Measurements from ENCODE around the gene HOXA2.

The HOXA2 gene

GRCh38 chr7:27094304-27095049, 8.0 kb downstream of the HOXA2 start:
- H3K9ac ChIP-seq (ENCODE audit: low read length) = no peak overlapping the region
- H3K27ac ChIP-seq (ENCODE audit: low read depth, low read length) = no peak overlapping the region
- H3K36me3 ChIP-seq (ENCODE audit: control insufficient read depth, insufficient read depth, low read length) = no peaks in the 10 kb centered on the region
- H3K27me3 ChIP-seq (ENCODE audit: control insufficient read depth, insufficient read depth, low read length) = no peaks in the 10 kb centered on the region
- peaks cover 16% of the 10 kb centered on the region for H3K4me1 ChIP-seq (ENCODE audit: control insufficient read depth, insufficient read depth, low read length)
- no peak overlapping the region for H3K4me3 ChIP-seq (ENCODE audit: low read length)

GRCh38 chr7:27093184-27093895, 9.1 kb downstream of the HOXA2 start:
- H3K27ac ChIP-seq (ENCODE audit: low read depth, low read length) = no peak overlapping the region
- no peak overlapping the region for H3K9ac ChIP-seq (ENCODE audit: low read length)
- no peak overlapping the region for H3K4me3 ChIP-seq (ENCODE audit: low read length)
- no peaks in the 10 kb centered on the region for H3K36me3 ChIP-seq (ENCODE audit: control insufficient read depth, insufficient read depth, low read length)
- H3K27me3 ChIP-seq (ENCODE audit: control insufficient read depth, insufficient read depth, low read length) = no peaks in the 10 kb centered on the region
- H3K4me1 ChIP-seq (ENCODE audit: control insufficient read depth, insufficient read depth, low read length) = peaks cover 12% of the 10 kb centered on the region

- Histone ChIP-seq H3K27ac (ENCODE audit: low read depth, low read length) (no peak overlapping the region), H3K9ac (ENCODE audit: low read length) (no peak overlapping the region), H3K4me3 (ENCODE audit: low read length) (no peak overlapping the region), H3K36me3 (ENCODE audit: control insufficient read depth, insufficient read depth, low read length) (no peaks in the 10 kb centered on the region), H3K27me3 (ENCODE audit: control insufficient read depth, insufficient read depth, low read length) (peaks cover 4% of the 10 kb centered on the region), H3K4me1 (ENCODE audit: control insufficient read depth, insufficient read depth, low read length) (peaks cover 8% of the 10 kb centered on the region)
These were observed 9.7 kb downstream of the HOXA2 start for GRCh38 chr7:27092819-27093110.

- no peak overlapping the region for H3K9ac ChIP-seq (ENCODE audit: low read length)
- peaks cover 2% of the 10 kb centered on the region for H3K4me1 ChIP-seq (ENCODE audit: control insufficient read depth, insufficient read depth, low read length)
- H3K36me3 ChIP-seq (ENCODE audit: control insufficient read depth, insufficient read depth, low read length) = no peaks in the 10 kb centered on the region
- H3K4me3 ChIP-seq (ENCODE audit: low read length) = no peak overlapping the region
- H3K27me3 ChIP-seq (ENCODE audit: control insufficient read depth, insufficient read depth, low read length) = peaks cover 8% of the 10 kb centered on the region
- no peak overlapping the region for H3K27ac ChIP-seq (ENCODE audit: low read depth, low read length)
These were observed 10.3 kb downstream of the HOXA2 start for GRCh38 chr7:27091941-27092818.

DNA sequence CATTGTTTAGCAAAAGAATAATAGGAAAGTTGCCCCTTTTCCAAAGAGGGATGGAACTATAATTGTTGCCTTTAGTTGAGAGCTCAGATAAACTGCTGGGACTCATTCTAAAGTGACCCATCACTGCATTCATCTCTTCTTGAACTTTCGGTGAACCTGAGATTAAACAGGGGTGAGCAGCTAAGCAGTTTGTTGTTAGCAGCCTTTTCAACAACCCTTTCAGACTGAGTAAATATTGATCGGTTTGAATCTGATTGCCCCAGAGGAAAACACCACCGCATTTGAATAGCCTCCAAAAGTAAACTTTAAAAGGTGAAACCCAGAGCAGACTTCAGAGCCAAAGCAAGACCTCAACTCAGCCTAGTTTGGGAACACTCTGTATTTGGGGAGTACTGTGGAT, 11.4 kb downstream of the HOXA2 start:
- peaks cover 8% of the 10 kb centered on the region for H3K27me3 ChIP-seq (ENCODE audit: control insufficient read depth, insufficient read depth, low read length)
- no peaks in the 10 kb centered on the region for H3K36me3 ChIP-seq (ENCODE audit: control insufficient read depth, insufficient read depth, low read length)
- H3K27ac ChIP-seq (ENCODE audit: low read depth, low read length) = no peak overlapping the region
- no peak overlapping the region for H3K4me3 ChIP-seq (ENCODE audit: low read length)
- no peaks in the 10 kb centered on the region for H3K4me1 ChIP-seq (ENCODE audit: control insufficient read depth, insufficient read depth, low read length)
- H3K9ac ChIP-seq (ENCODE audit: low read length) = no peak overlapping the region

GRCh38 chr7:27088002-27088922, 14.2 kb downstream of the HOXA2 start:
- no peaks in the 10 kb centered on the region for H3K4me1 ChIP-seq (ENCODE audit: control insufficient read depth, insufficient read depth, low read length)
- H3K27ac ChIP-seq (ENCODE audit: low read depth, low read length) = no peak overlapping the region
- no peak overlapping the region for H3K4me3 ChIP-seq (ENCODE audit: low read length)
- H3K36me3 ChIP-seq (ENCODE audit: control insufficient read depth, insufficient read depth, low read length) = no peaks in the 10 kb centered on the region
- H3K9ac ChIP-seq (ENCODE audit: low read length) = no peak overlapping the region
- H3K27me3 ChIP-seq (ENCODE audit: control insufficient read depth, insufficient read depth, low read length) = peaks cover 8% of the 10 kb centered on the region

- no peak overlapping the region for H3K9ac ChIP-seq (ENCODE audit: low read length)
- H3K4me1 ChIP-seq (ENCODE audit: control insufficient read depth, insufficient read depth, low read length) = no peaks in the 10 kb centered on the region
- H3K36me3 ChIP-seq (ENCODE audit: control insufficient read depth, insufficient read depth, low read length) = no peaks in the 10 kb centered on the region
- H3K27me3 ChIP-seq (ENCODE audit: control insufficient read depth, insufficient read depth, low read length) = peaks cover 8% of the 10 kb centered on the region
- no peak overlapping the region for H3K27ac ChIP-seq (ENCODE audit: low read depth, low read length)
- no peak overlapping the region for H3K4me3 ChIP-seq (ENCODE audit: low read length)
These were observed 18.8 kb downstream of the HOXA2 start for GRCh38 chr7:27083646-27084045.

- no peaks in the 10 kb centered on the region for H3K36me3 ChIP-seq (ENCODE audit: control insufficient read depth, insufficient read depth, low read length)
These were observed 20.3 kb downstream of the HOXA2 start for GRCh38 chr7:27082171-27082570.

DNA sequence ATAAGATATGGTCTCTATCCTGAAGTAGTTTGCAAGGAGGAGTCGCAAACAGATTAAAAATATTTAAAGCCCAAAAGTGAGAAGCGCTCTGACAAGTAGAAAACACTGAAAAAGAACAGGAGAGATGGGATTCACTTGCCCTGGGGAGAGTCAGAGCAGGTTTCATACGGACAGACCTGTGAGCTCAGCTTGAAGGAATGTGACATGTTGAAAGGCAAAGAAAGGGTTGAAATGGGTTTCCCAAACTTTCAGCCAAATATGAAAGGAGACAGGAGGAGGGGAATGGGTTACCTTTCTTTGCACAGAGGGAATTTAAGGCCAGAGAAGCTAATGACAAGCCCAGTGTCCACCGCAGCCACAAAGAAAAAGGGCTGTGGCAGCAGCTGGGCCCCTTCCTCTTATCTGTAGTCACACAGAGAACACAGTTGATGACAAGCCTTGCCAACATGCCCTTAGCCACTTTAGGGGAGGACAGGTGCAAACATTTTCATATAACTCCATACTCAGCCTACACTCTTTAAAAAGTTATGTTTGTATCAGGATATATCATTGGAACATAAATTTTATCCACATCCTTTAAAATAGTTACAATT, 21.5 kb downstream of the HOXA2 start:
- Histone ChIP-seq H3K4me3 (ENCODE audit: low read length) (no peak overlapping the region), H3K36me3 (ENCODE audit: control insufficient read depth, insufficient read depth, low read length) (no peaks in the 10 kb centered on the region), H3K27me3 (ENCODE audit: control insufficient read depth, insufficient read depth, low read length) (no peaks in the 10 kb centered on the region), H3K9ac (ENCODE audit: low read length) (no peak overlapping the region), H3K27ac (ENCODE audit: low read depth, low read length) (no peak overlapping the region), H3K4me1 (ENCODE audit: control insufficient read depth, insufficient read depth, low read length) (no peaks in the 10 kb centered on the region)

More at GRCh38 chr7:27082171-27082570, 20.3 kb downstream of the HOXA2 start:
- Histone ChIP-seq H3K4me1 (ENCODE audit: control insufficient read depth, insufficient read depth, low read length) (no peaks in the 10 kb centered on the region), H3K9ac (ENCODE audit: low read length) (no peak overlapping the region), H3K4me3 (ENCODE audit: low read length) (no peak overlapping the region), H3K27ac (ENCODE audit: low read depth, low read length) (no peak overlapping the region), H3K27me3 (ENCODE audit: control insufficient read depth, insufficient read depth, low read length) (no peaks in the 10 kb centered on the region)

DNA sequence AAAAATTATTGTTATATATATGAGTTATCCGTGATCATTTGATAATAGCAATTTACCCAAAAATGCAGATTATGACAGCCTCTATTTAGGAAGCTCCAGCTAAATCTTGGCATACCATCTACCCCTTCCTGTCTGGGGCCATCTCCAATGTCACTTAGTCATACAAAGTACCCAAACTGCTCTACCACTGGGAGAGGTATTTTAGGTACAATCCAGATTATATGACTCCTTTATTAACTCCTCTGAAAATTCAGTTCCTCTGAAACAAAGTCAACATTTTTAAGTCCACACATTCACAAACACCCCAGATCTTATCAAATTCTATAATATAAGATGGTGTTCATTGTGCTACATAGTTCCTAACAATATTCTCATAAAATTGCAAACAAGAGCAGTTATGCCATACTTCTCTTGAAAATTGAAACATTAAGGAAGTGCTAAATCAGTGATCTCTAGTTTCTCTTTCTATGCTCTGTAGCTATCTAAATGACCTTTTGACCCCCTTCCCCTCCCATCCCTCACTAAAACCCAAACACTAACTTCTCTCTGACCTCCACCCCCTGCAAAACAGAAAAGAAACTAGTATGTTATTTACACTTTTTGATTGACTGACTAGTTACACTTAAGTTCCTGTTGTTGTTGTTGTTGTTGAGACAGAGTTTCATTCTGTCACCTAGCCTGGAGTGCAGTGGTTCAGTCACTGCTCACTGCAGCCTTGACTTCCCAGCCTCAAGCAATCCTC, 23.1 kb downstream of the HOXA2 start:
- Histone ChIP-seq H3K9ac (ENCODE audit: low read length) (no peak overlapping the region), H3K4me1 (ENCODE audit: control insufficient read depth, insufficient read depth, low read length) (no peaks in the 10 kb centered on the region), H3K27ac (ENCODE audit: low read depth, low read length) (no peak overlapping the region), H3K36me3 (ENCODE audit: control insufficient read depth, insufficient read depth, low read length) (no peaks in the 10 kb centered on the region), H3K27me3 (ENCODE audit: control insufficient read depth, insufficient read depth, low read length) (no peaks in the 10 kb centered on the region), H3K4me3 (ENCODE audit: low read length) (no peak overlapping the region)

DNA sequence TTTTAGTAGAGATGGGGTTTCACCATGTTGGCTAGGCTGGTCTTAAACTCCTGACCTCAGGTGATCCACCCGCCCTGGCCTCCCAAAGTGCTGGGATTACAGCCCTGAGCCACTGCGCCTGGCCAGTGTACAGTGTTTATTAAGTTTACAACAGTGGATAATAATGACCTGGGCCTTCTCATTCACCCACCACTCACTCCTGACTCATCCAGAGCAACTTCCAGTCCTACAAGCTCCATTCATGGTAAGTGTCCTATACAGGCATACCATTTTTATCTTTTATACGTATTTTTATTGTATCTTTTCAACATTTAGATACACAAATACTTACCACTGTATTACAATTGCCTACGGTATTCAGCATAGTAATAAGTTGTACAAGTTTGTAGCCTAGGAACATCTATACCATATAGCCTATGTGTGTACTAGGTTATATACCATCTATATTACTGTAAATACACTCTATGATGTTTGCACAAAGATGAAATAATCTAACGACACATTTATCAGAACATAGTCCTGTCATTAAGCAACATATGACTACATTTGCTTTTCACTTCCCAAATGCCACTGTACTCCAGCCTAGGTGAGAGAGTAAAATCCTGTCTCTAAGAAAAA, 23.8 kb downstream of the HOXA2 start:
- H3K27ac ChIP-seq (ENCODE audit: low read depth, low read length) = no peak overlapping the region
- H3K4me3 ChIP-seq (ENCODE audit: low read length) = no peak overlapping the region
- no peaks in the 10 kb centered on the region for H3K27me3 ChIP-seq (ENCODE audit: control insufficient read depth, insufficient read depth, low read length)
- no peaks in the 10 kb centered on the region for H3K4me1 ChIP-seq (ENCODE audit: control insufficient read depth, insufficient read depth, low read length)
- H3K36me3 ChIP-seq (ENCODE audit: control insufficient read depth, insufficient read depth, low read length) = no peaks in the 10 kb centered on the region
- H3K9ac ChIP-seq (ENCODE audit: low read length) = no peak overlapping the region

All from rectal smooth muscle tissue (tissue), 1 donor.